Activated CD8-positive, alpha-beta memory T cell treated with anti-CD3 and anti-CD28 coated beads, Interleukin-2, amount 10 ng/mL, durations not matched to agents 7 days and 5 days (primary cell): ENCODE data around the gene TMEM115. TPM values are rescaled to one million over a fixed set of nuclear protein-coding genes. Genes with fewer than 3 reads are reported as not detected.

ENCODE experiments used
- ATAC-seq: fragments of 150-1000 bp; cut with Tn5 transposase; one replicate; pipeline ENCODE4 v1.10.0; 2021; ENCODE audit warnings: moderate library complexity
- CTCF ChIA-PET: fragments of 350-600 bp; sonication (Branson Sonifier 250); formaldehyde crosslinking; loops from one replicate; lab custom pipeline; 2021; ENCODE audit warnings: antibody characterized with exemption; lab: Charles Lee
- DNase-seq: peaks from one replicate; pipeline ENCODE4 v3.0.0-alpha.2; 2020
- H3K27ac Mint-ChIP-seq: one replicate; pipeline ENCODE4 v1.8.0; 2021; ENCODE audit warnings: mild to moderate bottlenecking, mixed read lengths
- H3K27me3 Mint-ChIP-seq: one replicate; pipeline ENCODE4 v1.8.0; 2021; ENCODE audit warnings: mixed read lengths
- H3K36me3 Mint-ChIP-seq: one replicate; pipeline ENCODE4 v1.8.0; 2021; ENCODE audit warnings: mild to moderate bottlenecking, mixed read lengths
- H3K4me1 Mint-ChIP-seq: one replicate; pipeline ENCODE4 v1.8.0; 2021; ENCODE audit warnings: mixed read lengths
- H3K4me3 Mint-ChIP-seq: one replicate; pipeline ENCODE4 v1.8.0; 2021; ENCODE audit warnings: mild to moderate bottlenecking, moderate library complexity, mixed read lengths
- H3K9me3 Mint-ChIP-seq: one replicate; pipeline ENCODE4 v1.8.0; 2022; ENCODE audit warnings: low read depth, mixed read lengths
- total RNA-seq, 2 experiments: library from RNA; stranded (reverse); gene quantifications; one replicate each; pipeline ENCODE4 v1.2.3, GENCODE V29; 2021

The TMEM115 gene
- total RNA-seq, 2 experiments from 2014 or later: 19.8 to 23.0 TPM

DNA sequence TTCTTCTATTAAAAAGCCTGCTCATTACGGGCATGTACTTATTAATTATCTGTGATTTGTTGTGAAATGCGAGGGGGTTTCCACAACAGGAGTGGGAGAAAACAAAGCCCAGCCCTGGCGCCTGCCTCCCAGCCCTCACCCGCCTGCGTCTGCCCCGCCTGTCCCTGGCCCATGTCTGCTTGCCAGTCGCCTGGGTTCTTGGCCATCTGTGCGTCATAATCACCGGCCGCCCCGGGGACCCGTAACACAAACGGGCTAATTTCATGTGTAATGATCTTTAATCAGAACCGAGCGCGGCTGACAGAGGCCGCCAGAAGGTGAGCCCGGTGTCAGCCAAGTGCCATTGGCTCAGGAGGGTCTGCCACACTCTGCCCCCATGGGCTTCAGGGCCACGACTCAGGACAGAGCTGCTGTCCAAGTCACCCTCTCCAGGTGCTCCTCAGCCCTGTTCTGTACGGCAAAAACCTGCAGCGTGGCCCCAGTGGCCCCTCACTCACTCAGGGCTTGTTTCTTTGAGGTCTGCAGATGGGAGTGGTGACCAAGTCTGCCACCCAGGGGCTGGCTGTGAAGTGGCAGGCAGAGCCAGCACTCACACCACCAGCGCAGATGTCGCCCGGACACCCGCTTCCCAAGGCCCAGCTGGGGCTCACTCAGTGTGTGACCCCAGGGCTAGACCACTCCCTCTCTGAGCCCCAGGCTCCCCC lies 28.8 kb upstream of the TMEM115 start:
- H3K36me3 Mint-ChIP-seq: no peaks in the 10 kb centered on the region
- H3K27ac Mint-ChIP-seq: no peak overlapping the region
- ATAC-seq (no peak), DNase-seq (no peak)
- H3K4me1 Mint-ChIP-seq: peaks cover 11% of the 10 kb centered on the region
- H3K4me3 Mint-ChIP-seq: no peak overlapping the region
- H3K27me3 Mint-ChIP-seq: no peaks in the 10 kb centered on the region
- CTCF ChIA-PET: interaction anchor here (1.9 kb wide), 1 partner anchor 39 kb away, joined by 5 read pairs; no protein-coding TSS in a partner anchor
- H3K9me3 Mint-ChIP-seq: no peaks in the 10 kb centered on the region

DNA sequence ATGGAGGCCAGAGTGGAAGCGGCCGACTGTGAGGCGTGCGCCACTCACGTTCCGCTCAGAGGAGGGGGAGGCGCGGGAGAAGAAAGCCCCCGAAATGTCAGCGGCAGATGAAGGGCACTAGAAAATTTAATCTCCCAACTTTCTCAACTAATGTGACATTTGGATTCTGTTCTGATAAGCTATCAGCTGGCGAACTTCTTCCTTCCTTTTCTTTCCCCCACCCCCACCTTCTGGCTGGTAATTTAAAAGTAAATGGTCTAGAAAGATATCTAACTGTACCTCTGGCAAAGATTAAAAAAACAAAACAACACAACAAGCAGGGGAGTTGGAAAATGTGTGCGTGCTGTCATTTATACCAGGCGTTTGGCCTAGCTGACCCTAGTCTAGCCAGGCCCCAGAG lies 26.4 kb upstream of the TMEM115 start:
- H3K27ac Mint-ChIP-seq: no peak overlapping the region
- no peaks in the 10 kb centered on the region for H3K4me1 Mint-ChIP-seq
- CTCF ChIA-PET: interaction anchor here (1.0 kb wide), 1 partner anchor 38 kb away, joined by 5 read pairs; no protein-coding TSS in a partner anchor
- no peaks in the 10 kb centered on the region for H3K36me3 Mint-ChIP-seq
- ATAC-seq (no peak), DNase-seq (no peak)
- no peaks in the 10 kb centered on the region for H3K27me3 Mint-ChIP-seq
- no peaks in the 10 kb centered on the region for H3K9me3 Mint-ChIP-seq
- no peak overlapping the region for H3K4me3 Mint-ChIP-seq

DNA sequence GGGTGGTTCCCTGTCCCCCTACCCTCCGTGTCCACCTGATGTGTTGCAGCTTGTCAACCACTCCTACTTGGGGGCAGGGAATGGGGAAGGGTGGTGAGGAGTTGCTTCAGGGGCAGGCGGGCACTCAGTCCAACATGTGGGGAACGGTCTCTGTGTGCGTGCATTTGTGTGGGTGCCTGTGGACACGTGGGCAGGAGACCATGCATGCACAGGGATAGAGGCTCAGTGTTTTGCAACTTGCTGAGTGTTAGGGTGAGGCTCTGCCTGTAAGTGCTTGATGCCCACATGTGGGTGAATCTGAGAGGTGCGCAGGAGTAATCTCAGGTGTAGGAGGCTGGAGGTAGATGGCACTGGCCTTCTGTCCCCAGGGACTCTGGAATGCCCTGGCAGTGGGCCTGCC lies 24.4 kb upstream of the TMEM115 start:
- no peak for ATAC-seq
- CTCF ChIA-PET: interaction anchor here (0.9 kb wide), 1 partner anchor 167 kb away, joined by 3 read pairs; no protein-coding TSS in a partner anchor
- H3K27ac Mint-ChIP-seq: no peak overlapping the region

DNA sequence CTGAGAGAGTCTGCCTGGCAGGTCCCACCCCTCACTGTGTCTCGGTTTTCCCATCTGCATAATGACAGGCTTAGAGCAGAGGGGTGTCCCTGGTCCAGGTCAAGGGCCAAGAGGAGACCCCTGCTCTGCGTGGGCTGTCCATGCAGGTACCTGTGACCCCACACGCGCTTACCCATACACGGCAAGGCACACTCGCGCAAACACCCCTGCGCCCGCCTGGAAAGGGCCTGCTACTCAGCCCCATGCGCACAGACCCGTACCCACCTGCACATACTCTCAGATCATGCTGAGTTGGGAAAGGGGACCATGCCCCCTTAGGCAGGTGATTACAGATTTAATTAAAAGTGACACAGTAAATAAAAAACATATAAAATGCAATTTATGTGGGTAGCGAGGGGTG lies 23.4 kb upstream of the TMEM115 start:
- ATAC-seq (no peak), DNase-seq (no peak)
- H3K4me1 Mint-ChIP-seq: no peaks in the 10 kb centered on the region
- H3K27me3 Mint-ChIP-seq: no peaks in the 10 kb centered on the region
- H3K36me3 Mint-ChIP-seq: no peaks in the 10 kb centered on the region
- H3K4me3 Mint-ChIP-seq: no peak overlapping the region
- H3K9me3 Mint-ChIP-seq: no peaks in the 10 kb centered on the region
- H3K27ac Mint-ChIP-seq: no peak overlapping the region
- CTCF ChIA-PET: no interaction called here

More for the DNA sequence above, 24.4 kb upstream of the TMEM115 start:
- no peak for DNase-seq
- H3K4me1 Mint-ChIP-seq: no peaks in the 10 kb centered on the region
- H3K27me3 Mint-ChIP-seq: no peaks in the 10 kb centered on the region
- no peaks in the 10 kb centered on the region for H3K36me3 Mint-ChIP-seq
- no peak overlapping the region for H3K4me3 Mint-ChIP-seq
- no peaks in the 10 kb centered on the region for H3K9me3 Mint-ChIP-seq

DNA sequence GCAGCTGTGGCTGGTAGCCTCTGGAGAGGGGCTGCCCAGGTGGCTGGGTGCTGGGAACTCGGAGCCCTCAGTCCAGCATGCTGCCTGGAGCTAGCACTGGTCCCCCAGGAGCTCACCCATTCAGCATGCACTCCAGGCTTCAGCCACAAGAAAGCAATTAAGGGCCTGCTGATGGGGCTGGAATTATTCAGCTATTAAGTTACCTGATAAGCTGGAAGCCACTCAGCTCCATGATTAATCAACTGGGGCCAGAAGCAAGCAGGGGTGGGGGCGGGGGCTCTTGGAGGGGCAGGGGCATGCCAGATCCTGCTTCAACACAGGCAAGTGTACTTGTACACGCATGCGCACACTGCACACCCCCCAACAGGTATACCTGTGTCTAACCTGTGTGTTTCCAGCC lies 22.1 kb upstream of the TMEM115 start:
- H3K27me3 Mint-ChIP-seq: no peaks in the 10 kb centered on the region
- no peak overlapping the region for H3K27ac Mint-ChIP-seq
- no peaks in the 10 kb centered on the region for H3K36me3 Mint-ChIP-seq
- ATAC-seq (no peak), DNase-seq (no peak)
- no peaks in the 10 kb centered on the region for H3K4me1 Mint-ChIP-seq
- no peaks in the 10 kb centered on the region for H3K9me3 Mint-ChIP-seq
- no peak overlapping the region for H3K4me3 Mint-ChIP-seq
- CTCF ChIA-PET: no interaction called here

DNA sequence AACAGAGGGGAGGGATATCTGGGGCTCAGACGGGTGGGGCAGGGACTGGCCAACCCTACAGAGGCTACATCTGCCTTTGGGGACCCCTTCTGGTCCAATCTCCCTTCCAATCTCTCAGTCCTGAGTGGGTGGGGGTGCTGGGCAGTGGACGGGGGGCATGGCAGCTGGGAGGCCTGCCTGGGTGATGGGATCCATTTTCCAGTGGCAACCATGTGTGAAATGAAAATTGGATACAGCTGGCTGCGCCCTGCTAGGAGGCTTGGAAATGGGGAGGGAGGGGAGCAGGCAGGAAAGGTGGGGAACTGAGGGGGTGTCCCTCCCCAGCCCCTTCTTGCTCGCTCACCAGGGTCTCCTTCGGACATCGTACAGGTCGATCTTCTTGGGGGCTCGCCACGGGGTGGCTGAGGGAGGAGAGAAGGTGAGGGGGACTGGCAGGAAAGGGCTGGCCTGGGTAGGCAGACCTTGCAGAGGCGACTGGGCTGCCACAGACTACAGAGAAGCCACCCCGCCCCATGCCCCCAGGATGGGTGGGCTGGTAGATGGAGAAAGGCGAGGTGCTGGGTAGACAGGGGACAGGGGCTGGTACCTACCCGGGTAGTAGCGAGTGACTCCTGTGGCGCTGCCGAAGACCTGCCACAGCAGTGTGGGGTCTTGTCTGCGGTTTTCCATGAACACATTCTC lies 21.2 kb upstream of the TMEM115 start:
- Mint-ChIP-seq H3K27me3 (no peaks in the 10 kb centered on the region), H3K27ac (no peak overlapping the region), H3K36me3 (no peaks in the 10 kb centered on the region), H3K4me3 (no peak overlapping the region), H3K9me3 (no peaks in the 10 kb centered on the region), H3K4me1 (no peaks in the 10 kb centered on the region)
- no peak for DNase-seq
- CTCF ChIA-PET: interaction anchor here (0.6 kb wide), 1 partner anchor 162 kb away, joined by 3 read pairs; no protein-coding TSS in a partner anchor
- ATAC-seq: no peak

DNA sequence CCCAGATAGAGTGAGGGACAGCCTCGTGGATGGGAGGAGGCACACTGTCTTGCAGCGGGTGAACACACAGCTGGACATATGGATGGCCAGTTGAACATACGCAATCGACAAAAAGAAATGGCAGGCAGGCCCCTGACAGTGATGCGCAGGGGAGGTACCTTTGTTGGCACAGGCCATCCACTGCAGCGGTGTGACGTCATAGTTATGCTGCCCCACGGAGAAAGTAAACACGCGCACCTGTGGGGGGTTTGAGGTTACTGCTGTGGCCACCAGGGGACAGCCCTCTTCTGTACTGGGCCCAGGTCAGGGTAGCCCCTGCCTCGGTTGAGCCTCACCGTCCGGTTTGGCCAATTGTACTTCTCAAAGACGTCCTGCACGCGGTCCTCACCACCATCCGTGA lies 19.4 kb upstream of the TMEM115 start:
- H3K27me3 Mint-ChIP-seq: no peaks in the 10 kb centered on the region
- no peaks in the 10 kb centered on the region for H3K36me3 Mint-ChIP-seq
- ATAC-seq (no peak), DNase-seq (no peak)
- CTCF ChIA-PET: no interaction called here
- no peaks in the 10 kb centered on the region for H3K9me3 Mint-ChIP-seq
- H3K4me1 Mint-ChIP-seq: no peaks in the 10 kb centered on the region
- no peak overlapping the region for H3K27ac Mint-ChIP-seq
- no peak overlapping the region for H3K4me3 Mint-ChIP-seq

DNA sequence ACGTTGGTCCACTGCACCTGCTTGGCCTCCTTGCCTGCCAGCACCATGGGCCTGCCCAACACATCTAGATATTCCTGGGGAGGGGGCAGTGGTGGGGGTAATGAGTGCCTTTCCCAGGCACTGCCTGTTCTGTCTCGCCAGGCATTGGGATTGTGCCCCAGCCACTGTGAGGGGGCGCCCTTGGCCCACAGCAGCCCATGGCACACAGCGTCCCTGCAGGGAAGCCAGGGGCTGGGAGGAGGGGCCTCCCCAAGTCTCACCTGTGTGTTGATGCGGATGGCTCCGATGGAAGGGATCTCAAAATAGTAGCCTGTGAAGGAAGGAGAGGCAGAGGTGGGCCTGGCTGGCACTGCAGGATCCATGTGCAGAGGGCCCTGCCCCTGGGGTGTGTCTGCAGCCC lies 18.7 kb upstream of the TMEM115 start:
- H3K27me3 Mint-ChIP-seq: no peaks in the 10 kb centered on the region
- ATAC-seq: no peak
- DNase-seq: no peak
- no peak overlapping the region for H3K4me3 Mint-ChIP-seq
- H3K27ac Mint-ChIP-seq: no peak overlapping the region
- CTCF ChIA-PET: no interaction called here
- no peaks in the 10 kb centered on the region for H3K4me1 Mint-ChIP-seq
- no peaks in the 10 kb centered on the region for H3K9me3 Mint-ChIP-seq
- no peaks in the 10 kb centered on the region for H3K36me3 Mint-ChIP-seq

DNA sequence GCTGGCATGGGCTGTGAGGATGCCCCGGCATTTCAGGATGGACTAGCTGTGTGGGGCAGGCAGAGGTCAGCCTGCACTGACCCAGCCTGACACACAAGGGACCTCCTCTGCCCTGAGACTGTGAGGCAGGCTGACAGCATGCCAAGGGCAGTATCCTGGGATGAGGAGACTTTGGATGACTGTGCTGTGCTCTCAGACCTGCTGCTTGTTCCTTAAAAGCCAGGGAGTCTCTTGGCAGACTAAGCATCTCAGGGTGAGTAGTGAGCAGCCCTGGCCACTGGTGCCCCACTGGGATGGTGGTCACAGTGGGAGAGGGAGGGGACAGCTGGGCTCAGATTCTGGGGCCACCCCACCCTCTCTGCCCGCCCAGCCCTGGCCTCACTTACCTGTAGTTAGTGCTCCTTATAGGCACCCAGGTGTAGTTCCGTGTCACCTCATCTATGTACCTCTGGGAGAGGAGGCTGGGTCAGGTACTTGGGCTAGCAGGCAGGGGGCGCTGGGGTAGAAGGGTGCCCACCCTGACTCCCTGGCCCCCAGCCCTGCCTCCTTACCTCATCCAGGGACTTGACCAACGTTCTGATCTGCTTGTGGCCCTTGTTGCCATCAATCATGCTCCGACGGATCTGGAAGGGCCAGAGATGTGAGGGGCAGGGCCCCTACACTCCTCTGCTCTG lies 16.1 kb upstream of the TMEM115 start:
- Mint-ChIP-seq H3K27me3 (no peaks in the 10 kb centered on the region), H3K36me3 (no peaks in the 10 kb centered on the region), H3K9me3 (no peaks in the 10 kb centered on the region), H3K4me3 (no peak overlapping the region), H3K27ac (no peak overlapping the region), H3K4me1 (no peaks in the 10 kb centered on the region)
- CTCF ChIA-PET: no interaction called here
- ATAC-seq (no peak), DNase-seq (no peak)

DNA sequence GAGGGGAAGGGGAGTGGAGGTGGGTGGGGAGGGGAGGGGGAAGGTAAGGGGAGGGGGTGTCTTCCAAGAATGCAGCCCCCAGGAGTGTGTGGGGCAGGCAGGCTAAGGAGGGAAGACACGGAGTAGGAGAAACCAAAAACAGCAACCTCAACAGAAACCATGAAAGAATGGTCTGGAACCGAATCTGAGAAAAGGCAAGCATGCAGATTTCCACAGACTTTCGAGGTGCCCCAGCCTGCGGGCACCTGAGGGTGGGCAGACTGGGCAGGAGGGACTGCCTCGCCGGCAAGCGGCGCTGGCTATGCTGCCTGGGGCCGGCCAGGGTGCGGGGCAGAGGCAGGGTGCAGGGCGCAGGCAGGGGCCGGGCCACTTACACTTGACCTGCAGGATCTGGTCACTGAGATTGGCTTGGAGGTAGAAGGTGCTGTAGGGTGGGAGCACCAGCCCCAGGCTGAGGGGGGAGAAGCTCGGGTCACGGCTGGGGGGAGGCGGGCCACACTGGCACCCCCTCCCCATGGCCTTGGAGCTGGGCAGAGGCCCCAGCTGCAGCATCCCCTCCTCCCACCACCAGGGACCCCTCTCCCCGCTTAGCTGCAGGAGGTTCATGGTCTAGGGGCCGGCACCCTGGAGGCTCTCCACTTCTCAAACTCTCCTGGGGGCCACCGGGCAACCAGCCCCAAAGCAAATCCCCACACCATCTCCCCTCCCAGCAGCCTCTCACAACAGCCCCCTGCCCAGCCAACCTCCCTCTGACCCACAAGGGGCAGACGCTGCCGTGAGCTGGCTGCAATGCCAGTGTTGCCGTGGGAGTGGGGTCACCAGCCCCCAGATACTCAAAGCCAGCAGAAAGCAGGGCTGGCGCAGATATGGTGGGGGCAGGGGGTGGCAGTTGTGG lies 15.3 kb upstream of the TMEM115 start:
- DNase-seq: no peak
- Mint-ChIP-seq H3K9me3 (no peaks in the 10 kb centered on the region), H3K27ac (no peak overlapping the region), H3K27me3 (no peaks in the 10 kb centered on the region), H3K36me3 (no peaks in the 10 kb centered on the region), H3K4me1 (no peaks in the 10 kb centered on the region), H3K4me3 (no peak overlapping the region)
- ATAC-seq: no peak
- CTCF ChIA-PET: no interaction called here

DNA sequence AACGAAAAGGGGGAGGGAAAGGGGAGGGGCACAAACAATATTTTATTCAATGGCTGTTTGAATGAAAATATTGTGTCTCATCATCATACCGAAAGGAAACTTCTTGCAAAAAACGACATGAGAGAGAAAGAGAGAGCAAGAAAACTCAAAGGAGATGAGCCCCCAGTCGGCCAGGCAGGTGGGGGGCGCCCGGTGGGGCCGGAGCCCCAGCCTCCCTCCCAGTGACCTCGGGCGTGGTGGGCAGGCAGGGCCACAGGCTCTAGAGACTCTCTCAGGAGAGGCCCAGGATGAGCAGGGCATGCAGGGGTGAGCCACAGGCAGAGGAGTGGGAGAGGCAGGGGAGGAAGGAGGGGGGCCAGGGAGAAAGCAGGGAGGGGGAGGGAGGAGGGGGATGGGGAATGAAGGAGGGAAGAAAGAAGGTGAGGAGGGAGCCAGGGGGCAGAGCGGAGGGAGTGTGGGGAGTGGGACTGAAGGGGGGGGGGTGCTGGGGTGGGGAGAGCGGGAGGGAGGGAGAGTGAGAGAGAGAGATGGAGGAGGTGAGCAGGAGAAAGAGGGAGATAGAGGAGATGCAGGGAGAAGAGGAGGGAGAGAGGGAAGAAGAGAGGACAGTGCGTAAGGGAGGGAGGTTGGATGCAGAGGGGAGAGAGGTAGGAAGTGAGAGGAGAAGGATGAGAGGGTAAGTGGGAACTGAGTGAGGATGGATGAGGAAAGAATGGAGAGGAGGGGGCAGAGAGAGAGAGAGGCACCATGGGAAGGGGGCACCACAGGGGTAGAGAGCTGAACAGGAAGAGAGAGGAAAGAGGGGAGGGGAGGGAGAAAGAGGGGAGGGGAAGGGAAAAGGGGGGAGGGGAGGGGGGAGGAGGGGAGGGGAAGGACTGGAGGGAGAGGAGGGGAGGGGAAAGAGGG lies 14.1 kb upstream of the TMEM115 start:
- DNase-seq: no peak
- H3K27ac Mint-ChIP-seq: no peak overlapping the region
- H3K4me1 Mint-ChIP-seq: no peaks in the 10 kb centered on the region
- no peaks in the 10 kb centered on the region for H3K36me3 Mint-ChIP-seq
- H3K4me3 Mint-ChIP-seq: no peak overlapping the region
- CTCF ChIA-PET: no interaction called here
- H3K27me3 Mint-ChIP-seq: no peaks in the 10 kb centered on the region
- no peak for ATAC-seq
- H3K9me3 Mint-ChIP-seq: no peaks in the 10 kb centered on the region

DNA sequence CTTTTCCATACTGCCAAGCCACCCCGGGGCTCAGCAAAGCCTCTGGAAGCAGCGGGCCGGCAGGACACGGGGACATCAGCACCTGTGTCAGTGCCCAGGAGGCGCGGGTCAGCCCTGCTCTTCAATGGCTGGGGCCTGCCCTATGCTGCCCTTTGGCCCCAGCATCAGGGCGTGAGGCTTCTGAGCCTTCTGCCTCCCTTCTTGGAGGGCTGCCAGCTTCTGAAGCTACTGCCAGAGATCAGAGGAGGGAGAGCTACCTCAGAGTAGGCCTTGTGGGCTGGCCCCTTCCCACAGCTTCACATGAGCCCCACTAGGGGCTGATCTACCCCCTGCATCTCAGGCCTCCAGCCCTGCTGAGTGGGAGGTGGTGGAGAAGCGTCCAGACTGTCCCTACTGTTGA lies 13.0 kb upstream of the TMEM115 start:
- DNase-seq (no peak), ATAC-seq (no peak)
- Mint-ChIP-seq H3K4me1 (no peaks in the 10 kb centered on the region), H3K27me3 (no peaks in the 10 kb centered on the region), H3K27ac (no peak overlapping the region), H3K9me3 (no peaks in the 10 kb centered on the region), H3K36me3 (no peaks in the 10 kb centered on the region), H3K4me3 (no peak overlapping the region)
- CTCF ChIA-PET: no interaction called here
